ENCODE data around the gene PALM2AKAP2. TPM values are rescaled to one million over a fixed set of nuclear protein-coding genes. Genes with fewer than 3 reads are reported as not detected.

The PALM2AKAP2 gene
- total and polyA plus RNA-seq, 10 of the 15 experiments (the other 5 are each of a cell fraction or from before 2014, with no cell fraction given) = 0.01 TPM; not detected in 9

DNA sequence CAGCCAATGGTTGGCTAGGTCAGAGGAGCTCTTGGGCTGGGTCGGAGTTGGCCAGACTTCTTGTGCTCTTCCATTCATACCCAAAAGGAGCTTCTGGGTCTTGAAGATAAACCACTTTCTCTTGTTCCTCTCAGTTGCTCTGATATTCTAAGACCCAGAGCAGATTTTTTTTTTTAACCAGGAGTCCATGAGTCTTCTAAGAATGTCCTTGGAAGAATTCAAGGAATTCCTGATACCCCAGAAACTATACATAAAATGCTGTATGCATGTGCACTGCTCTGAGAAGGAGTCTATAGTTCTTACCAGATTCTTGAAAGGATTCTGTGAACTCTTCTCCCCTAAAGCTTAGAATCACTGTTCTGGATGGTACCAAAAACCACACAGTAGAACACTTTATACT lies 9.9 kb upstream of the PALM2AKAP2 start (continued):
- no peak for TF ChIP-seq PKNOX1 (IDR thresholded peaks at IDR 0.05)
- no peak for TF ChIP-seq SP1 (IDR thresholded peaks at IDR 0.05; ENCODE audit: low read depth, low read length)
- TF ChIP-seq FOXM1 (IDR thresholded peaks at IDR 0.05; ENCODE audit: low read depth, low read length) = no peak

DNA sequence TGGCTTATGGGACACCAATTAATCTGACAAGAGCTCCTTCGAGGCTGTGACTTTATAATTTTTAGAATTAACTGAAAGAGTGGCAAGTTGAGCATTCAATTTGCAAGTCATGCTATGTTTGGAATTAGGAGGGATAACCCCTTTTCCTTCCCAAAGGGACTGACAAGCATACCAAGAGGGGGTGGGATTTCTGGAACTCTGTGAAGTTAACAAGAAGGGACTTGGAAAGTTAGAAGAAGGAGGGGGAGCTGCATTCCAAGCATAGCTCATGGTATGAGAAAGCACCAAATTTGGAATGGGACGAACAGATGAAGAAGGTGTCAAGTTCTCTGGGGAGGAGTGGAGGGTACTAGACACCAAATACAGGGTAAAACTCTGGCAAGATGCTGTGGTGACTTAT lies 8.9 kb upstream of the PALM2AKAP2 start:
- Histone ChIP-seq H3K9ac (ENCODE audit: control insufficient read depth, insufficient read depth, low read length) (no peak overlapping the region), H4K20me1 (ENCODE audit: control insufficient read depth, insufficient read depth) (no peaks in the 10 kb centered on the region), H3K4me2 (ENCODE audit: control insufficient read depth, insufficient read depth) (no peak overlapping the region), H3K79me2 (ENCODE audit: control insufficient read depth, insufficient read depth, low read length) (no peaks in the 10 kb centered on the region), H3K9me3 (replicated peaks; ENCODE audit: control insufficient read depth, insufficient read depth, low read length) (no peaks in the 10 kb centered on the region), H3K36me3 (ENCODE audit: control insufficient read depth in 2 of 2, insufficient read depth in 2 of 2, low read length in 1 of 2) (no peaks in the 10 kb centered on the region), H3K27me3 (replicated peaks in 1 of 2; ENCODE audit: control insufficient read depth in 2 of 2, insufficient read depth in 2 of 2, low read length in 1 of 2) (peaks cover 0 to 2% of the 10 kb centered on the region in 2 experiments; a peak in 3 of 4 replicates), H2AFZ (ENCODE audit: control insufficient read depth, low read depth, low read length) (no peak overlapping the region), H3K4me1 (ENCODE audit: control insufficient read depth, insufficient read depth, low read length) (no peaks in the 10 kb centered on the region), H3K27ac (ENCODE audit: control insufficient read depth, insufficient read depth) (no peak overlapping the region), H3K4me3 (no peak overlapping the region)
- RAD21 ChIA-PET (ENCODE audit: unreplicated experiment) = no interaction called here
- no peak for ATAC-seq
- no peak for DNase-seq (ENCODE audit: low read depth, low spot score)
- in situ Hi-C loops (cut with MboI) (no loop called here), intact Hi-C loops (cut with micrococcal nuclease; ENCODE audit: unreplicated experiment) (no loop called here)
- SMC1A ChIA-PET (ENCODE audit: uncharacterized antibody, unreplicated experiment) = no interaction called here
- CTCF ChIA-PET = no interaction called here
- FAIRE-seq = no peak
- 0% methylated on average over 2 of the region's 2 CpGs for WGBS (ENCODE audit: insufficient coverage, insufficient replicate concordance, low lambda C conversion rate, missing lambda C conversion rate)
- POLR2A ChIA-PET = no interaction called here
- TF ChIP-seq PML (IDR thresholded peaks at IDR 0.05; ENCODE audit: low read length) = no peak
- TF ChIP-seq, protein P1, sequence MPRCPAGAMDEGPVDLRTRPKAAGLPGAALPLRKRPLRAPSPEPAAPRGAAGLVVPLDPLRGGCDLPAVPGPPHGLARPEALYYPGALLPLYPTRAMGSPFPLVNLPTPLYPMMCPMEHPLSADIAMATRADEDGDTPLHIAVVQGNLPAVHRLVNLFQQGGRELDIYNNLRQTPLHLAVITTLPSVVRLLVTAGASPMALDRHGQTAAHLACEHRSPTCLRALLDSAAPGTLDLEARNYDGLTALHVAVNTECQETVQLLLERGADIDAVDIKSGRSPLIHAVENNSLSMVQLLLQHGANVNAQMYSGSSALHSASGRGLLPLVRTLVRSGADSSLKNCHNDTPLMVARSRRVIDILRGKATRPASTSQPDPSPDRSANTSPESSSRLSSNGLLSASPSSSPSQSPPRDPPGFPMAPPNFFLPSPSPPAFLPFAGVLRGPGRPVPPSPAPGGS (IDR thresholded peaks at IDR 0.05; ENCODE audit: borderline replicate concordance, insufficient read depth, low read depth, low read length, poor library complexity, severe bottlenecking) = no peak
- no TSS peak for BruUV-seq (replicated peaks)
